Subcutaneous abdominal adipose tissue (tissue), 5 donors: ENCODE measurements around the gene TGFBR3.

Experiments used
- H3K27ac ChIP-seq: one replicate; pipeline ENCODE4 v1.7.0; 2013; ENCODE audit warnings: low read depth, mild to moderate bottlenecking, inconsistent platforms, low read length, moderate library complexity
- H3K27me3 ChIP-seq, 5 donors: one replicate each; pipeline ENCODE4 v1.7.0; 2013; ENCODE audit warnings: low read length in 5 of 5, inconsistent platforms in 1 of 5; ENCODE audit not compliant: control insufficient read depth in 5 of 5, insufficient read depth in 4 of 5
- H3K36me3 ChIP-seq, 5 donors: one replicate each; pipeline ENCODE4 v1.7.0; 2013; ENCODE audit warnings: low read length in 5 of 5; ENCODE audit not compliant: control insufficient read depth in 5 of 5, insufficient read depth in 5 of 5
- H3K4me1 ChIP-seq, 5 donors: one replicate each; pipeline ENCODE4 v1.7.0; 2013; ENCODE audit warnings: low read length in 5 of 5, mild to moderate bottlenecking in 3 of 5, moderate library complexity in 1 of 5; ENCODE audit not compliant: control insufficient read depth in 5 of 5, insufficient read depth in 5 of 5
- H3K4me3 ChIP-seq, 5 donors: one replicate each; pipeline ENCODE4 v1.7.0; 2013; ENCODE audit warnings: low read length in 5 of 5, low read depth in 1 of 5
- H3K9ac ChIP-seq, 5 donors: one replicate each; pipeline ENCODE4 v1.7.0; 2013; ENCODE audit warnings: low read length in 5 of 5, mild to moderate bottlenecking in 4 of 5, moderate library complexity in 3 of 5
- H3K9me3 ChIP-seq, 5 donors: one replicate each; pipeline ENCODE4 v1.7.0; 2013; ENCODE audit warnings: low read length in 5 of 5; ENCODE audit not compliant: control insufficient read depth in 5 of 5
- donor health status: healthy.
- donor health status: healthy.
- donor health status: healthy.
- donor health status: healthy.
- donor health status: healthy.

Gene TGFBR3

DNA sequence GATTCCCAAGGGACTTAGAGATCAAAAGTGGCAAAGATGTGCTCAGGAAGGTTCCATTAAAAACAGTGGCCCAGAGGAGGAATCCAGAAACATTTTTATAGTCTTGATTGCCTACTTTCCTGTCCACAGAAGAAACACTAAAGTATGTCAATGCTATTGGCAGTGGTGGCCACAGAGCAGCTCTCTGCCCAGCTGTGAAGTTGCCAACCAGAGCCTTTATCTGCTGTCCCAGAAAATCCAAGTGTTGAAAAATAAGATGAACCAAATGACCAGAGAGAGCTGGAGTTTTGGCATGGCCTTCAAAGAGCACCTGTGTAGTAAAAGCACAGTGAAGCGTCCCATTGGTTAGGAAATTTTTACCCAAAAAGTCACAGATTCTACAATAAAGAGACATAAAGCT is 181.2 kb downstream of the TGFBR3 start:
- Histone ChIP-seq H3K36me3 (peaks cover 18 to 63% (median 39%) of the 10 kb centered on the region in 5 donors), H3K4me3 (no peak overlapping the region), H3K27me3 (no peaks in the 10 kb centered on the region), H3K9ac (no peak overlapping the region), H3K9me3 (no peaks in the 10 kb centered on the region), H3K4me1 (peaks cover 0 to 27% (median 16%) of the 10 kb centered on the region in 5 donors), H3K27ac (peak overlapping the region; percentile 51)

DNA sequence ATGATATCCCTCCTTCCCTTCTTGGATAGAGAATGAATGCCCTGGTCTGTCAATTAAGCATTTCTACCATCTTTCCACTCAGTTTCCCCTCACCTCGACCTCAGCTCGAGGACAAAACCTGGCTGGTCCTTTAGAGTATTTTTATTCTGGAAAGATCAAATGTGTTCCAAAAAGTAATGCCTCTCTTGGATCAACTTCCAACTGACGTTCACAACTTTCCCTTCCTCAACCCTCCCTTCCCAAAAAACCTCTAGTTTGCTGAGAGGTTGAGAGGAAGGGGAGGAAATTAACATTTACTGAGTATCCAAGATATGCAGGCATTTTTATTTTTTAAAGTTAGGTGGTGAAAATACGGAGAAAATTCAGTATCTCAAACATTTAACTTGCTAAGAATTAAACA is 182.9 kb downstream of the TGFBR3 start:
- H3K4me1 ChIP-seq: peaks cover 3 to 43% (median 30%) of the 10 kb centered on the region in 5 donors
- H3K4me3 ChIP-seq: no peak overlapping the region
- H3K36me3 ChIP-seq: peaks cover 10 to 47% (median 28%) of the 10 kb centered on the region in 5 donors
- H3K9ac ChIP-seq: no peak overlapping the region
- peak overlapping the region; percentile 85 for H3K27ac ChIP-seq
- H3K9me3 ChIP-seq: no peaks in the 10 kb centered on the region
- H3K27me3 ChIP-seq: no peaks in the 10 kb centered on the region

DNA sequence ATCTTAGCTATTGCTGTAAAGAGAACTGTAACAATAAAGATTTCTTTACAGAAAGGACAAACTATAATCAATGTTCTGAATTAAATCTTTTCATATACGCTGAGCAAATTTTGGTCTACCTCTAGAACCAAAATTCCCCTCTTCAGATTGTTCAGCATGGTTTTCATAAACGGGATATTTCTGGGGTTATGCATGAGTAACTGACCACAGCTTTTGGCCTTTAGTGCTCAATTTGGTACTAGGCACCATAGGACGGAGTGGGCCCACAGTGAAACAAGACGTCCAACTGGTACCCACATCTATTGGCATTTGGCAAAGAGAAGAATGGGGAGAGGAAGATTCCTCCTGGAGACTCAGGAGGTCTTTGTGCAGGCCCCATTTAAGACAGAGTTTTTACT is 184.5 kb downstream of the TGFBR3 start:
- Histone ChIP-seq H3K9me3 (no peaks in the 10 kb centered on the region), H3K36me3 (peaks cover 3 to 41% (median 14%) of the 10 kb centered on the region in 5 donors), H3K27me3 (no peaks in the 10 kb centered on the region), H3K27ac (peak overlapping the region; percentile 94), H3K9ac (no peak overlapping the region), H3K4me3 (no peak overlapping the region), H3K4me1 (peaks cover 3 to 58% (median 45%) of the 10 kb centered on the region in 5 donors)

DNA sequence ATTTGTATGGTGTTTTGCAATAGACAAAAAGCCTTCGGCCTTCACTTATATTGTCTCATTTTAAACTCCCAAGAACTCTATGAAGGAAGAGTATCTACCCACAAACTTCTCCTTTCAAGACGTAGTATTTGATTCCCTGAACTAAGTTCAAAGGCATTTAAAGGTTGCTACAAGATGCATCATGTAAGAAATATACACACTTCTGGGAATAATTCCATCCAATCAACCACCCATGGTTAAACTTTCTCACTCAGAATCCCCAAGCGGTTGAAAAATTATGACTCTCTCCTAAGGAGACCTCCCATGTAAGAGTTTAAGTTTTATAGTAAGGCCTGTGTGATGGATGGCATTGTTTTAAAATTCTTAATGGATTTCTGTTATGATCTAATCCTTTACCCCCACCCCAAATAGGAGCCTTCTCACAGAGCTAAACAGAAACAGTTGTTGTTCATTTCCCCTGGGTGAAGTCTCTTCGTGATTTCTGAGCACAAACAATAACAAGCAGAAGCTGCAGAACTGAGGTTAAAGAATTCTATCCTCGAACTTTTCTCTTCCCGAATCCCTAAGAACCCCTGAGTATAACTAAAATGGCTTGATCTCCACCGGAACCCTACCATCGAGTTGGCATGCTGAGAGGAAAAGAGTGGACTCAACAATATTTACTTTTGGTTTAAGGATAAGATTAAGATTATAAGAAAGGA is 185.0 kb downstream of the TGFBR3 start:
- Histone ChIP-seq H3K36me3 (peaks cover 0 to 36% (median 9%) of the 10 kb centered on the region in 5 donors), H3K9ac (no peak overlapping the region), H3K9me3 (no peaks in the 10 kb centered on the region), H3K4me3 (no peak overlapping the region), H3K27ac (peak overlapping the region; percentile 94), H3K4me1 (peaks cover 3 to 59% (median 50%) of the 10 kb centered on the region in 5 donors), H3K27me3 (no peaks in the 10 kb centered on the region)

DNA sequence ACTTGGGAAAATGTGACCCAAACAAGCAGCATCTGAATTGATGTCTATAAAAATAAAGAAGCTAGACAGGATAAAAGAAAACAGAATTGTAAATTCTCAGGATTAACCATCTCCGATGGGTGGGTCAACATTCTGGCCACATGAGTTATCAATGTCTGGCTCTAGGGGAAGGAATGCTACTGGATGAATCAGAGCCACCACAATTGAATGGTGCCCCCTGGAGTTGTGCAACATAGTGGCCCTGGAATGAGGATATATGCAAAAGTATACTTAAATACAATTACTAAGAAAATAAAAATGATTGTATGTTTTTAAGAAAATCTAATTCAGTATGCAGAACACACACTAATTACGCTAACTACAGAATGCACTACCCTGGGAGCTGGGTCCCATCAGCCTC is 185.6 kb downstream of the TGFBR3 start:
- H3K4me3 ChIP-seq: no peak overlapping the region
- peaks cover 1 to 36% (median 12%) of the 10 kb centered on the region in 5 donors for H3K36me3 ChIP-seq
- peaks cover 3 to 59% (median 54%) of the 10 kb centered on the region in 5 donors for H3K4me1 ChIP-seq
- no peaks in the 10 kb centered on the region for H3K27me3 ChIP-seq
- no peaks in the 10 kb centered on the region for H3K9me3 ChIP-seq
- no peak overlapping the region for H3K9ac ChIP-seq
- H3K27ac ChIP-seq: peak overlapping the region; percentile 94

DNA sequence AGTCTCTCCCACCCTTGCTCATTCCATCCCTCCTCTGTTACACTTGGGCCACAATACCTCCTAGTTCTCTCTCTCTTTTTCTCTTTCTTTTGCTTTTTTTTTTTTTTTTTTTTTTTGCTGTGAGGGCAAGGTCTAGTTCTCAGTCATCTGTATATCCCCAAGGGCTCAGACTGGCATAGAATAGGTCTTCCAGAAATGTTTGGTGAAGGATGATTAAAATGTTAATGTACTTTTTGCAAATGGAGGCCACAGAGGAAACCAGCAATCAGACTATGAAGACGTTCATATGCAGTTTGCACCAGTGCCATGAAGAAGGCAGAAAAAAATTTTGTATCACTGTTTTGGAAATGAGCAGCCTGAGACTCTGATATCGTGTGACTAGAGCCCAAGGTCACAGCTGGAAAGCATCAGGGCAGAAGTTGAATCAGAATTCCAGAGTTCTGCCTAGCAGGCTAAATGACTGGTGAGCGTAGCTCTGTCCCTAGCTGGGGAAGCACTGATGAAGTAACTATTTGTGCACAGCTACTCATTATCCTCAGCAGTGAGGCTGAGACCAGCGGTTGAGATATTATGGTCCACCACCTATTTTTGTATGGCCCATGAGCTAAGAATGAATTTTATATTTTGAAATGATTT is 186.5 kb downstream of the TGFBR3 start:
- Histone ChIP-seq H3K4me3 (no peak overlapping the region), H3K9me3 (no peaks in the 10 kb centered on the region), H3K27ac (peak overlapping the region; percentile 94), H3K4me1 (peaks cover 3 to 57% (median 56%) of the 10 kb centered on the region in 5 donors), H3K36me3 (peaks cover 9 to 41% (median 14%) of the 10 kb centered on the region in 5 donors), H3K9ac (peak overlapping the region in 1 of 5 donors; percentile 22), H3K27me3 (no peaks in the 10 kb centered on the region)

DNA sequence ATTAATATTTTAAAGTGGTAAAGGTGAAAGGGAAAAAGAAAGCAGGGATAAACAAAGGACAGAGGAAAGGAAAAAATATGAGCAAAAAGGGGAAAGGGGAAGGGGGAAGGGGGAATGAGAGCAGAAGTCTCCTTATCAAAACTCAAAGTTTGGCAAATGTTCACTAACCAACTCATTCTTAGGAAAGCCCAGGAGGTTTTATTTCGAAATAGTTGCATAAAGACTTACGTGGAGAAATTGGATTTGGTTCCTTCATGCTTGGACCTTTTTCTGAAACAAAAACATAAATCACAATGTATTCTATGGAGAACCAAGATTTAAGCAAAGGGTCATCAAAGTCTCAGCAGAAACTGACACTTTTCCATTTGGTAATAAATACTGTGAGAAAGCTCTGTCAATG is 188.1 kb downstream of the TGFBR3 start:
- Histone ChIP-seq H3K27ac (peak overlapping the region; percentile 94), H3K36me3 (peaks cover 10 to 34% (median 15%) of the 10 kb centered on the region in 5 donors), H3K4me1 (peaks cover 5 to 68% (median 66%) of the 10 kb centered on the region in 5 donors), H3K9ac (peak overlapping the region in 1 of 5 donors; percentile 44), H3K4me3 (no peak overlapping the region), H3K9me3 (no peaks in the 10 kb centered on the region), H3K27me3 (no peaks in the 10 kb centered on the region)

DNA sequence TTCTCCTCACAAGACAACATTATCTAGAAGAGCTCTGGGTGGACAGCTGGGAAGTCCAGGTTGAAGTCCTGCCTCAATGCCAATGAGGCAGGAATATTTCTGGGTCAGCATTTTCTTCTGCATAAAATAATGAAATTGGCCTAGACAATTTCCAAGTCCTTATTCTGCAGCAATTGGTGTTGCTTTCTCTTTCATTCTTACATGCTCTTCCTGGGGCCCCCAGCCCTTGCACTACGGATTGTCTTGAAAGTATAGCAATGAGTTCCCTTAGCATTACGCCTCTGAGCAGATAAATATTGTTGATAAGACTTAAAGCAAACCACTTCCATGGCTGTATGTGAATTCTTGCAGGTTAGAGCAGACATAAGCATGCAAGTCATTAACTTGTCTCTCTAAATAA is 188.5 kb downstream of the TGFBR3 start:
- Histone ChIP-seq H3K9ac (peak overlapping the region in 1 of 5 donors; percentile 44), H3K36me3 (peaks cover 15 to 38% (median 18%) of the 10 kb centered on the region in 5 donors), H3K27me3 (no peaks in the 10 kb centered on the region), H3K4me1 (peaks cover 5 to 71% (median 66%) of the 10 kb centered on the region in 5 donors), H3K27ac (peak overlapping the region; percentile 94), H3K4me3 (peak overlapping the region in 1 of 5 donors; percentile 6), H3K9me3 (no peaks in the 10 kb centered on the region)

DNA sequence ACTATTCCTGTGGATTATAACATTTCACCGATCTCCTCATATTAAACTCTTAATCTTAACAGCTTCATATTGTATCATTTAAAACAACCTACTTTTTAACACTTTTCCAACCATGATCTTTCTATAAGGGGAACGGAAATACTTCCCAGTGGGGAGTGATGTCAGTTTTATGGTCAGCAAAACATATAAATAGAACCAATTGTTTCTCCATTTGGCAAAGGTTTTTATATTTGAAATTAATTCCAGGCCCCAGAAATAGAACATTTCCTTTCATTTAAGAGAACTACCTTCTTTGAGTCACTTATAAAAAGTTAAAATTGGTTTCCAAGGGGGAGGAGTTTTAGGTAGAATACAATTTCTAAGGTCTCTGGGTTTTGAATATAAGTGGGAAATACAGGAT is 189.6 kb downstream of the TGFBR3 start:
- no peak overlapping the region for H3K9ac ChIP-seq
- H3K4me1 ChIP-seq: peaks cover 8 to 71% (median 61%) of the 10 kb centered on the region in 5 donors
- H3K36me3 ChIP-seq: peaks cover 17 to 37% (median 21%) of the 10 kb centered on the region in 5 donors
- no peak overlapping the region for H3K4me3 ChIP-seq
- H3K27ac ChIP-seq: peak overlapping the region; percentile 94
- H3K9me3 ChIP-seq: no peaks in the 10 kb centered on the region
- no peaks in the 10 kb centered on the region for H3K27me3 ChIP-seq

DNA sequence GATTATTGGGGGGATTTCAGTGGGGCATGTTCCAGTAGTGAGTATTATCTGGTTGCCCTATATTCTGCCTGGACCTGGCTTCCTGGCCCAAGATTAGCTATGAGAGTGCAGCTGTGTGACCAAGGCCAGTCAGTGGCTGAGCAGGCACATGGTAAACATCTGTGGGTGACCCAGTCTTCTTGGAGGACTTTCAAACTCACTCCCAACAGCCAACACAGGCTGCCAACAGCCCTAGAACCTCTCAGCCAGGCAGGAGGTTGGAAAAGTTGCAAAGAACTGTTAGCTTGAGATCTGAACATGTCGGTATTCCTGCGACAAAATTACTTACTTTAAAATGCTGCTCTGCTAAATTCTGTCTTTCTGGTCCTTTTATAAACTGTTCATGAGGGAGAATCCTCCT is 192.4 kb downstream of the TGFBR3 start:
- Histone ChIP-seq H3K4me3 (no peak overlapping the region), H3K9ac (peak overlapping the region in 2 of 5 donors; percentile 2 to 21), H3K4me1 (peaks cover 8 to 72% (median 58%) of the 10 kb centered on the region in 5 donors), H3K36me3 (peaks cover 16 to 39% (median 21%) of the 10 kb centered on the region in 5 donors), H3K27me3 (no peaks in the 10 kb centered on the region), H3K27ac (peak overlapping the region; percentile 94), H3K9me3 (no peaks in the 10 kb centered on the region)
